CD4-positive, alpha-beta T cell treated with Interleukin-15 for 1 hour (primary cell): ENCODE data around the gene SPATA6L.

Experiments used
- DNase-seq: peaks from one replicate; pipeline ENCODE4 v3.0.0-alpha.2; 2020

The SPATA6L gene

GRCh38 chr9:4581035-4581760, 85.1 kb downstream of the SPATA6L start:
- DNase-seq: no peak

- DNase-seq: no peak
Measured at GRCh38 chr9:4579001-4579400, 87.3 kb downstream of the SPATA6L start.

GRCh38 chr9:4576448-4576847, 89.8 kb downstream of the SPATA6L start:
- no peak for DNase-seq

GRCh38 chr9:4575997-4576396, 90.3 kb downstream of the SPATA6L start:
- no peak for DNase-seq

GRCh38 chr9:4574657-4575243, 91.5 kb downstream of the SPATA6L start:
- no peak for DNase-seq

GRCh38 chr9:4573634-4574389, 92.5 kb downstream of the SPATA6L start:
- no peak for DNase-seq

GRCh38 chr9:4573176-4573575, 93.1 kb downstream of the SPATA6L start:
- no peak for DNase-seq

- no peak for DNase-seq
Measured at GRCh38 chr9:4572184-4572826, 94.0 kb downstream of the SPATA6L start.

GRCh38 chr9:4569101-4569500, 97.2 kb downstream of the SPATA6L start:
- no peak for DNase-seq

GRCh38 chr9:4567601-4568000, 98.7 kb downstream of the SPATA6L start:
- no peak for DNase-seq

GRCh38 chr9:4566806-4567205, 99.5 kb downstream of the SPATA6L start:
- DNase-seq: no peak

GRCh38 chr9:4563105-4563504, 103.2 kb downstream of the SPATA6L start:
- no peak for DNase-seq

GRCh38 chr9:4559261-4560182, 106.8 kb downstream of the SPATA6L start:
- DNase-seq: no peak

GRCh38 chr9:4558371-4558998, 107.8 kb downstream of the SPATA6L start:
- no peak for DNase-seq

GRCh38 chr9:4555236-4555635, 111.0 kb downstream of the SPATA6L start:
- no peak for DNase-seq

- no peak for DNase-seq
Measured at GRCh38 chr9:4553951-4554381, 112.3 kb downstream of the SPATA6L start.

GRCh38 chr9:4550777-4551484, 115.3 kb downstream of the SPATA6L start:
- no peak for DNase-seq

- DNase-seq: no peak
Measured at GRCh38 chr9:4549751-4550295, 116.5 kb downstream of the SPATA6L start.

- no peak for DNase-seq
Measured at GRCh38 chr9:4548811-4549725, 117.2 kb downstream of the SPATA6L start.
